ENCODE results near the gene EFNA1. TPM values are rescaled to one million over a fixed set of nuclear protein-coding genes. Genes with fewer than 3 reads are reported as not detected.
A peak's percentile ranks its signal among the peaks of the same experiment; 100 is the strongest.

EFNA1 gene
- total and polyA plus RNA-seq, 2 of the 13 experiments (the other 11 are each of a cell fraction or from before 2014, with no cell fraction given), result 81.8 to 874 TPM

GRCh38 chr1:155127105-155127966 lies at the start of gene EFNA1 (continued):
- TF ChIP-seq HNF1A (IDR thresholded peaks at IDR 0.05; ENCODE audit: low read depth), result peak; percentile 79
- TF ChIP-seq HNF1A (CRISPR knock-in tag; IDR thresholded peaks at IDR 0.05; ENCODE audit: borderline replicate concordance), result peak; percentile 64
- TF ChIP-seq MLLT10 (CRISPR knock-in tag; IDR thresholded peaks at IDR 0.05), result no peak
- no peak for TF ChIP-seq NR3C1 (CRISPR knock-in tag; IDR thresholded peaks at IDR 0.05)
- TF ChIP-seq MYPOP (CRISPR knock-in tag; IDR thresholded peaks at IDR 0.05), result peak; percentile 93
- TF ChIP-seq HNF1B (CRISPR knock-in tag; IDR thresholded peaks at IDR 0.05), result peak; percentile 92
- TF ChIP-seq MTF2 (CRISPR knock-in tag; IDR thresholded peaks at IDR 0.05; ENCODE audit: borderline replicate concordance), result no peak
- no peak for TF ChIP-seq CEBPZ (IDR thresholded peaks at IDR 0.05; ENCODE audit: low read length)
- TF ChIP-seq GATAD2A (CRISPR knock-in tag; IDR thresholded peaks at IDR 0.05), result peak; percentile 94
- TF ChIP-seq SP2 (CRISPR knock-in tag; IDR thresholded peaks at IDR 0.05), result peak; percentile 1; the same call in 1 of the 2 replicates
- TF ChIP-seq ZNF607 (CRISPR knock-in tag; IDR thresholded peaks at IDR 0.05; ENCODE audit: borderline replicate concordance), result peak; percentile 36; the same call in 1 of the 2 replicates
- TF ChIP-seq KLF16 (CRISPR knock-in tag; IDR thresholded peaks at IDR 0.05), result peak in 1 of 2 experiments; percentile 82; a peak in 2 of 4 replicates
- TF ChIP-seq DNMT1 (CRISPR knock-in tag; IDR thresholded peaks at IDR 0.05), result no peak
- TF ChIP-seq FOXK2 (IDR thresholded peaks at IDR 0.05), result peak; percentile 92
- no peak for TF ChIP-seq ZNF597 (CRISPR knock-in tag; IDR thresholded peaks at IDR 0.05)
- no peak for TF ChIP-seq ZNF576 (CRISPR knock-in tag; IDR thresholded peaks at IDR 0.05)
- peak; percentile 44; the same call in 1 of the 2 replicates for TF ChIP-seq ZNF121 (CRISPR knock-in tag; IDR thresholded peaks at IDR 0.05)

All from HepG2 (cell line).